C4-2B (cell line): ENCODE results near the gene KRTAP19-8.

Experiments used
- H3K27ac ChIP-seq: fragments of 450-650 bp; 2 replicates; pipeline ENCODE4 v1.5.1; 2017
- CTCF ChIP-seq: fragments of 450-650 bp; conservative IDR thresholded peaks from 2 replicates; pipeline ENCODE4 v1.5.1; 2017; ENCODE audit warnings: mild to moderate bottlenecking
- ZFX ChIP-seq: fragments of 450-650 bp; IDR thresholded peaks from 2 replicates; pipeline ENCODE4 v1.6.1; 2017

The KRTAP19-8 gene

GRCh38 chr21:31011412-31011811, 26.9 kb downstream of the KRTAP19-8 start:
- TF ChIP-seq ZFX = no peak
- TF ChIP-seq CTCF = no peak

GRCh38 chr21:31008355-31008754, 29.9 kb downstream of the KRTAP19-8 start:
- TF ChIP-seq ZFX (no peak), CTCF (no peak)
- H3K27ac ChIP-seq = no peak overlapping the region

More at GRCh38 chr21:31011412-31011811, 26.9 kb downstream of the KRTAP19-8 start:
- no peak overlapping the region for H3K27ac ChIP-seq

- TF ChIP-seq ZFX (no peak), CTCF (no peak)
- no peak overlapping the region for H3K27ac ChIP-seq
These were observed 33.3 kb downstream of the KRTAP19-8 start for GRCh38 chr21:31005019-31005418.

DNA sequence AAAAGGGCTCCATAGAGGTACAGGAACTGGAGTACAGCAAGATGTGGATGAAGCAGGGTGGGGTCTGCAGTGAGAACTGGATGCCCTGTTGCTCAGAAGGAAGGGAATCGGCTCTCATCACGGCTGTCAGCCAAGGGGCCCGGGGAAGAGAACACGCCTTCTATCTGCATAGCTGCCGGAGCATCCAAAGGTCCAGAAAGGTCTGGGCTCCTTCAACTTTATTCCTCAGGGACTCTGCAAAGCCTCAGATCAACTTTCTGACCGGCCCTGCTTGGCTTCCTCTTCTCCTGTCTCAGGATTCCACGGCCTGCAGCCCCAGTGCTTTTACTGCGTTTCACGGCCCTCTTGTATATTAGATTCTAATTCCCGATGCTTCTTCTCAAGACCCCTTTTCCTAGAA, 34.8 kb downstream of the KRTAP19-8 start:
- TF ChIP-seq ZFX (no peak), CTCF (no peak)
- no peak overlapping the region for H3K27ac ChIP-seq

GRCh38 chr21:30997541-30997940, 40.7 kb downstream of the KRTAP19-8 start:
- H3K27ac ChIP-seq = no peak overlapping the region
- no peak for TF ChIP-seq ZFX
- TF ChIP-seq CTCF = no peak

- TF ChIP-seq ZFX = no peak
- TF ChIP-seq CTCF = no peak
- no peak overlapping the region for H3K27ac ChIP-seq
These were observed 41.5 kb downstream of the KRTAP19-8 start for GRCh38 chr21:30996728-30997127.

GRCh38 chr21:30994932-30995331, 43.3 kb downstream of the KRTAP19-8 start:
- H3K27ac ChIP-seq = no peak overlapping the region
- TF ChIP-seq ZFX = no peak

DNA sequence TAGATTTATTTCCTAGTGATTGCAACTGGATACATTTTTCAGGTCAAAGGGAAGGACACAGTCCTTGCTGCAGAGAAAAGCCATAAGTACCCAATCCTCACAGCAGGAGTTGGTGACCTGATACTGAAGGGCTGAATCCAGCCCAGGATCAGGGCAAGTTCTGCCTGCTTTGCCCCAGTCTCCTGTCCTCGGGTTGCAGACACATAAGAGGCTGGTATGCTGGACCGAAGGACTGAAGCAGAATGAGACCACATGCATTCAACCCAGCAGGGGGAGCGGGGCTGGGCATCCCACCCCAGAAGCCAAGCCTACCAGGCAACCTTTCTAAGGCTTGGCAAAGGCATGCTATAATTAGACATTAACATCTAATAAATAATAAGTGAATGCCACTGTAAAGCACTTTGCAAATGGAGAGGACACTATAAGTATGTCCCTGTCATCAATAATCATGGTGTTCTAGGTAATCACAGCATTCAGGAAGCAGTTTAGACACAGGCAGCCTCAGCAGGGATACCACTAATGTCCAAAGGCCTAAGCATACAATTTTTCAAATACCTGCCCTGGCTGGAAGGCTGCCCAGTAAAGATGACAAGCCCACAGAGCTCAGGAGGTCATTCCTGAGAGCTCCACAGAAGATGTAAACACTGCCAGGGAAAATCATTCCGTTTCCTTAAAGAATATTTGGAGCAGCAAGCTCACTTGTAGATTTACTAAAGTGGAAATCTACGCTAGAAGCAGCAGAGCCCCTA, 47.6 kb downstream of the KRTAP19-8 start:
- TF ChIP-seq ZFX (no peak), CTCF (no peak)

More for the DNA sequence above, 47.6 kb downstream of the KRTAP19-8 start:
- H3K27ac ChIP-seq = no peak overlapping the region
